ENCODE results near the gene IFT80. TPM values are rescaled to one million over a fixed set of nuclear protein-coding genes. Genes with fewer than 3 reads are reported as not detected.

The IFT80 gene
- total and polyA plus RNA-seq, 9 of the 15 experiments (the other 6 are each of a cell fraction or from before 2014, with no cell fraction given), result 6.7 to 21.1 (median 16.4) TPM

DNA sequence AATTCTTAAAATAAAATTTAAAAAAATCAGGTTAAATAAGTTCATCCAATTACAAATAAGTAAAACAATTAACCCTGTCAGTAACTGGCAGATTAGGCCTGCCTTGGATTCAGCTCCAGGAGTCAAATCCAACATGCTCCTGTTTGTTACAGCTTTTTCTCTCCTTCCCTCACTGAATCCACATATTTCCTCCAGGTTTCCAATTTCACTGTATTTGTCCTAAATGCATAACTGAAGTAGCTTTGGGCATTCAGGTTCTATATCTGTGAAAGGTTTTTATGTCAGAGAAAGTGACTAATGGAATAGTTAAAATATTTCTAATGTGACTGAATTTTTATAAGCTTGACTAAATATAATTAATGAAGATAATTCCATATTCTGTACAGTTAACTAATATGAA, 79.7 kb downstream of the IFT80 start (continued):
- no peak for TF ChIP-seq TAF9B (IDR thresholded peaks at IDR 0.05; ENCODE audit: partially characterized antibody)
- TF ChIP-seq, protein P1, sequence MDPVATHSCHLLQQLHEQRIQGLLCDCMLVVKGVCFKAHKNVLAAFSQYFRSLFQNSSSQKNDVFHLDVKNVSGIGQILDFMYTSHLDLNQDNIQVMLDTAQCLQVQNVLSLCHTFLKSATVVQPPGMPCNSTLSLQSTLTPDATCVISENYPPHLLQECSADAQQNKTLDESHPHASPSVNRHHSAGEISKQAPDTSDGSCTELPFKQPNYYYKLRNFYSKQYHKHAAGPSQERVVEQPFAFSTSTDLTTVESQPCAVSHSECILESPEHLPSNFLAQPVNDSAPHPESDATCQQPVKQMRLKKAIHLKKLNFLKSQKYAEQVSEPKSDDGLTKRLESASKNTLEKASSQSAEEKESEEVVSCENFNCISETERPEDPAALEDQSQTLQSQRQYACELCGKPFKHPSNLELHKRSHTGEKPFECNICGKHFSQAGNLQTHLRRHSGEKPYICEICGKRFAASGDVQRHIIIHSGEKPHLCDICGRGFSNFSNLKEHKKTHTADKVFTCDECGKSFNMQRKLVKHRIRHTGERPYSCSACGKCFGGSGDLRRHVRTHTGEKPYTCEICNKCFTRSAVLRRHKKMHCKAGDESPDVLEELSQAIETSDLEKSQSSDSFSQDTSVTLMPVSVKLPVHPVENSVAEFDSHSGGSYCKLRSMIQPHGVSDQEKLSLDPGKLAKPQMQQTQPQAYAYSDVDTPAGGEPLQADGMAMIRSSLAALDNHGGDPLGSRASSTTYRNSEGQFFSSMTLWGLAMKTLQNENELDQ (CRISPR knock-in tag; IDR thresholded peaks at IDR 0.05; ENCODE audit: borderline replicate concordance), result no peak
- no peak for TF ChIP-seq PHF20 (IDR thresholded peaks at IDR 0.05; ENCODE audit: partially characterized antibody)
- TF ChIP-seq BCL6 (CRISPR knock-in tag; IDR thresholded peaks at IDR 0.05), result no peak
- no peak for TF ChIP-seq HNRNPK (IDR thresholded peaks at IDR 0.05; ENCODE audit: low read depth, low read length, poor library complexity, severe bottlenecking)

DNA sequence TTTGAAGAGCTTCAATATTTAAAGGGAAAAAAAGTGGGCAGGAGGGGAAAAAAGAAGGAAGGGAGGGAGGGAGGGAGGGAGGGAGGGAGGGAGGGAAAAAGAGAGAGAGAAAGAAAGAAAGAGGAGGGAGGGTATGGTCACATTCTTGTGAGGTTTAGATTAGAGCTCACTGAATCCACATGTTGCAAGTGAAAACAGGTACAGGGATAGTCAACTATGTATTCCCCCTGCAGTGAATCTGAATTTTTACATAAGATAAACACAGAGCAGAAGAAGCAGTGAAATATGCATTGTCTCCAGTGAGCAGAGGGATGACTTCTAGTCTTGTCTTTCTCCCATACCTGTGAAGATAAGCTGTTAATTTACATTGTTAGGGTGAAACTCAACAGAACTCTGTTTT, 84.0 kb downstream of the IFT80 start:
- Histone ChIP-seq H3K9me1 (ENCODE audit: control insufficient read depth, insufficient read depth, low read length) (no peaks in the 10 kb centered on the region), H3K4me2 (ENCODE audit: insufficient read depth, low read length) (no peak overlapping the region), H3K27ac (ENCODE audit: extremely low read depth, low read depth, low read length) (no peak overlapping the region), H3K79me2 (ENCODE audit: control insufficient read depth, insufficient read depth, low read length) (no peaks in the 10 kb centered on the region), H3K9me3 (replicated peaks; ENCODE audit: control insufficient read depth, insufficient read depth, low read depth, low read length) (no peaks in the 10 kb centered on the region), H2AFZ (ENCODE audit: low read depth, low read length) (no peak overlapping the region), H3K36me3 (ENCODE audit: control insufficient read depth, insufficient read depth, low read length) (no peaks in the 10 kb centered on the region), H3K9ac (ENCODE audit: insufficient read depth in 1 of 2, low read depth in 2 of 2, low read length in 2 of 2) (no peak overlapping the region), H4K20me1 (replicated peaks; ENCODE audit: control insufficient read depth, insufficient read depth, low read length) (no peaks in the 10 kb centered on the region), H3K27me3 (ENCODE audit: control insufficient read depth in 2 of 2, insufficient read depth in 2 of 2, low read length in 2 of 2) (no peaks in the 10 kb centered on the region), H3K4me3 (no peak overlapping the region), H3K4me1 (replicated peaks in 1 of 2; ENCODE audit: control insufficient read depth in 2 of 2, insufficient read depth in 2 of 2, low read length in 2 of 2) (no peaks in the 10 kb centered on the region)
- POLR2A ChIA-PET, result interaction anchor here (0.9 kb wide), 1 partner anchor 104 kb away, joined by 3 read pairs; no protein-coding TSS in a partner anchor
- DNase-seq (ENCODE audit: extremely low read depth in 1 of 4, low spot score in 3 of 4) (no peak), ATAC-seq (no peak), FAIRE-seq (no peak)
- no TSS peak for BruUV-seq (replicated peaks)
- CTCF ChIA-PET (ENCODE audit: low intra/inter-chr PET ratio), result no interaction called here
- intact Hi-C loops (cut with micrococcal nuclease), result no loop called here
- in situ Hi-C loops (cut with MboI), result no loop called here
- TF ChIP-seq RBM25 (IDR thresholded peaks at IDR 0.05; ENCODE audit: low read depth, low read length, severe bottlenecking) (no peak), ZC3H4 (CRISPR knock-in tag; IDR thresholded peaks at IDR 0.05; ENCODE audit: borderline replicate concordance) (no peak), TEAD1 (CRISPR knock-in tag; IDR thresholded peaks at IDR 0.05) (no peak), PTTG1 (tag; IDR thresholded peaks at IDR 0.05; ENCODE audit: low read depth) (no peak), EP400 (IDR thresholded peaks at IDR 0.05) (no peak), SRSF7 (optimal IDR thresholded peaks at IDR 0.05; ENCODE audit: low read depth, low read length) (no peak), HDAC6 (IDR thresholded peaks at IDR 0.05; ENCODE audit: low read depth, low read length) (no peak), KDM5B (IDR thresholded peaks at IDR 0.05; ENCODE audit: insufficient replicate concordance, low read depth, low read length) (no peak)
- TF ChIP-seq, protein P2, sequence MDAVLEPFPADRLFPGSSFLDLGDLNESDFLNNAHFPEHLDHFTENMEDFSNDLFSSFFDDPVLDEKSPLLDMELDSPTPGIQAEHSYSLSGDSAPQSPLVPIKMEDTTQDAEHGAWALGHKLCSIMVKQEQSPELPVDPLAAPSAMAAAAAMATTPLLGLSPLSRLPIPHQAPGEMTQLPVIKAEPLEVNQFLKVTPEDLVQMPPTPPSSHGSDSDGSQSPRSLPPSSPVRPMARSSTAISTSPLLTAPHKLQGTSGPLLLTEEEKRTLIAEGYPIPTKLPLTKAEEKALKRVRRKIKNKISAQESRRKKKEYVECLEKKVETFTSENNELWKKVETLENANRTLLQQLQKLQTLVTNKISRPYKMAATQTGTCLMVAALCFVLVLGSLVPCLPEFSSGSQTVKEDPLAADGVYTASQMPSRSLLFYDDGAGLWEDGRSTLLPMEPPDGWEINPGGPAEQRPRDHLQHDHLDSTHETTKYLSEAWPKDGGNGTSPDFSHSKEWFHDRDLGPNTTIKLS (IDR thresholded peaks at IDR 0.05; ENCODE audit: borderline replicate concordance, low read depth), result no peak
- TF ChIP-seq, protein P3, sequence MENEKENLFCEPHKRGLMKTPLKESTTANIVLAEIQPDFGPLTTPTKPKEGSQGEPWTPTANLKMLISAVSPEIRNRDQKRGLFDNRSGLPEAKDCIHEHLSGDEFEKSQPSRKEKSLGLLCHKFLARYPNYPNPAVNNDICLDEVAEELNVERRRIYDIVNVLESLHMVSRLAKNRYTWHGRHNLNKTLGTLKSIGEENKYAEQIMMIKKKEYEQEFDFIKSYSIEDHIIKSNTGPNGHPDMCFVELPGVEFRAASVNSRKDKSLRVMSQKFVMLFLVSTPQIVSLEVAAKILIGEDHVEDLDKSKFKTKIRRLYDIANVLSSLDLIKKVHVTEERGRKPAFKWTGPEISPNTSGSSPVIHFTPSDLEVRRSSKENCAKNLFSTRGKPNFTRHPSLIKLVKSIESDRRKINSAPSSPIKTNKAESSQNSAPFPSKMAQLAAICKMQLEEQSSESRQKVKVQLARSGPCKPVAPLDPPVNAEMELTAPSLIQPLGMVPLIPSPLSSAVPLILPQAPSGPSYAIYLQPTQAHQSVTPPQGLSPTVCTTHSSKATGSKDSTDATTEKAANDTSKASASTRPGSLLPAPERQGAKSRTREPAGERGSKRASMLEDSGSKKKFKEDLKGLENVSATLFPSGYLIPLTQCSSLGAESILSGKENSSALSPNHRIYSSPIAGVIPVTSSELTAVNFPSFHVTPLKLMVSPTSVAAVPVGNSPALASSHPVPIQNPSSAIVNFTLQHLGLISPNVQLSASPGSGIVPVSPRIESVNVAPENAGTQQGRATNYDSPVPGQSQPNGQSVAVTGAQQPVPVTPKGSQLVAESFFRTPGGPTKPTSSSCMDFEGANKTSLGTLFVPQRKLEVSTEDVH (IDR thresholded peaks at IDR 0.05; ENCODE audit: low read depth, partially characterized antibody), result no peak

Measured in K562 (cell line).